GM18861 (cell line): ENCODE data around the gene GCC1.
"Not testable (repeated sequence)": the region's sequence is repeated elsewhere in the genome, so short reads cannot be mapped to it uniquely, and the experiment has no call there.

ENCODE experiments used
- ATAC-seq: cut with Tn5 transposase; IDR thresholded peaks from one replicate; pipeline ENCODE4 v1.9.1; 2021; ENCODE audit not compliant: unreplicated experiment

GCC1 gene

GRCh38 chr7:127540461-127540860 is 44.9 kb downstream of the GCC1 start:
- ATAC-seq = not testable (repeated sequence)

- ATAC-seq = no peak
These were observed 46.3 kb downstream of the GCC1 start for GRCh38 chr7:127539116-127539515.

GRCh38 chr7:127536741-127537140 is 48.7 kb downstream of the GCC1 start:
- ATAC-seq = no peak

GRCh38 chr7:127536394-127536691 is 49.1 kb downstream of the GCC1 start:
- no peak for ATAC-seq

GRCh38 chr7:127535546-127536393 is 49.6 kb downstream of the GCC1 start:
- ATAC-seq = no peak

GRCh38 chr7:127534636-127535035 is 50.8 kb downstream of the GCC1 start:
- ATAC-seq = no peak

GRCh38 chr7:127532736-127533135 is 52.7 kb downstream of the GCC1 start:
- ATAC-seq = no peak

GRCh38 chr7:127532151-127532550 is 53.2 kb downstream of the GCC1 start:
- no peak for ATAC-seq
